CD4-positive, alpha-beta T cell treated with Interleukin-2 at 100 ng/mL for 4 hours (primary cell): ENCODE data around the gene HPSE.
"Not testable (repeated sequence)": the region's sequence is repeated elsewhere in the genome, so short reads cannot be mapped to it uniquely, and the experiment has no call there.

Source experiments
- DNase-seq: peaks from one replicate; pipeline ENCODE4 v3.0.0-alpha.2; 2020; ENCODE audit warnings: low spot score

The HPSE gene

DNA sequence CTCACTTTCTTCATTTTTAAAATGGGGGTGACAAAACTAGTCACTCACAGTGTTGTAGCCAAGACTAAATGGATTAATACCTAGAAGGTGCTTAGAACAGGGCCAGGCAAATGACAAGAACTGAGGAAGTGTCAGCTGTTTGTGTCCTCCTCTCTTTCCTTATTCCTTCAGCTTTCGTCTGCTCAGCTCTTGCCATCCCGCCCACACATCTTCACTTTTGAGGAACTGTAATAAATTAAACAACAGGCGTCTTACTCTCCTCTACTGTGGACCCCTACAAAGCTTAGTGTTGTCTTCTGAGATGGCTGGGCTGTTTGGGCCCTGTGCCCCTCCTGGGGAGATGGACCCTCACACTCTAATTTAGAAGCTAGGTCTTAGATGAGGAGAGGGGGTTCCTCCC lies 2.7 kb downstream of the HPSE start:
- DNase-seq, result no peak

- DNase-seq, result no peak
Observed at GRCh38 chr4:83329521-83330110, 5.0 kb downstream of the HPSE start.

DNA sequence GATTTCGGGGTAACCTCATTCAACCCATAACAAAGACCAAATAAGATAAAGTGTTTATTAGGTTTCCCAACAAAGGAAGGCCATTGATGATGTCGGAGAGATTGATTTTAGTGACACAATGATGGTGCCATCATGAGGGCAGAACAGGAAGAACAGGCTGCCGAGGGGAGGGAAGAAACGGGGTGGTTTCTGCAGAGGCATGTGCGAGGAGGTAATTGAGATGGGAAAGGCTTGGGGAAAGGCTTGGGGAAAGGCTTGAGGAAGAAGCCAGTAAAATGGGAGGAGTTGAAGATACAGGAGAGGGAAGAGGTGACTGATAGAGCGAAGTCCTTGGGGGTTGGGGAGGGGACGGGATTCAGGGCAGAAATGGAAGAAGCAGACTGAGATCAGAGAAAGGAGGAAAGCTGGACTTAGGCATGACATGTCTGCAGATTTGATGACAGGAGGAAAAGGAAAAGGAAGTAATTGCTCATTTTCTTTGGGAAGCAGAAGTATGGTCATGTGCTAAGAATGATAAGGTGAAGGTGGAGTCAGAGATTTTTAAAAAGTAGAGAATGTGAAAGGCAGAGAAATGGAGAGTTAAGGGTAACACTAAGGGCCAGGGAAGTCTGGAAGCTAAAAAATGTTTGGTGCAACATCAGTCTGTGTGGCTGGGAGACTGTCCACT lies 6.0 kb downstream of the HPSE start:
- DNase-seq, result no peak

GRCh38 chr4:83326546-83326945 lies 8.1 kb downstream of the HPSE start:
- DNase-seq, result no peak

DNA sequence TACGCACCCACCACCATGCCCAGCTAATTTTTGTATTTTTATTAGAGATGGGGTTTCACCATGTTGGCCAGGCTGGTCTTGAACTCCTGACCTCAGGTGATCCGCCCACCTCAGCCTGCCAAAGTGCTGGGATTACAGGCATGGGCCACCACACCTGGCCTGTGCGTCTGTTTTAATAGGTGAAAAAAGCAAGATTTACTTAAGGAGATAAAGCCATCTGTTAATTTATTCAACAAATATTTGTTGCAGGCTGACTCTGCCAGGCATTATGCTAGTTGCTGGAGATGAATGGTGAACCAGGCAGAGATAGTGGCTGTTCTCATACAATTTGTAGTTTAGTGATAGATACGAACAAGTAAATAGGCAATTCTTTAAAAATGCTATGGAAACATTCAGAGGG lies 9.3 kb downstream of the HPSE start:
- DNase-seq, result not testable (repeated sequence)

- DNase-seq, result no peak
Observed at GRCh38 chr4:83323136-83323535, 11.5 kb downstream of the HPSE start.

DNA sequence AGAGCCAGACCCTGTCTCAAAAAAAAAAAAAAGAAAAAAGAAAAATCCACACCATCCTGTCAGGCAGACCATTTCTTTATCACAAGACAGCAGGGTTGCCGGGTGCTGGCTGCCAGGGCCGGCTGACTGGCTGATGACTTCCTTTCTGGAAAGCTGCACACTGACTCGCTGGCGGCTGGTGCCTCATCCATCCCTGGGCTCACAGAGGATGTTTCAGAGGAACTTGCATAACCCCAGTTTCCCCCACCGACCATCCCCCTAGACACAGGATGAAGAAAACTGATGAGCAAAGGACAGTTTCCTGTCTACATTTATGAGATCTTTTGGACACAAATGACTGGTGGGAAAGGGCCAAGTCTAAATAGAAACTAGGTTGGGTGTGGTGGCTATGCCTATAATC lies 14.1 kb downstream of the HPSE start:
- no peak for DNase-seq

DNA sequence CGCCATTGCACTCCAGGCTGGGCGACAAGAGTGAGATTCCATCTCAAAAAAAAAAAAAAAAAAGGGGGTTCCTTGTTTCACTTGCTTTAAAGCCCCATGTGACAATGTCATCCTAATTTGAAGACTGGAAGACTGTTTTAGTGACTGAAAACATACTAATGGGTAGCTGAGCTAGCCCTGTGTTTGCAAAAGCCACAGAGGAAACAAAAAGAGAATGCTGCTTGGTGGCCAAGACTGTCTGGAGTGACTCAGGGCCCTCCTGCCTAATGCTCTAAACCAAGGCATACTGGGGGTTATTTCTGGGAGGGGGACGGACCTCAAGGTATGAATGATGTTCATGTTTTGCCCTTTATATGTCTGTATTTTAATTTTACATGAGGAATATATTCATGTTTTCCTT lies 16.0 kb downstream of the HPSE start:
- no peak for DNase-seq

DNA sequence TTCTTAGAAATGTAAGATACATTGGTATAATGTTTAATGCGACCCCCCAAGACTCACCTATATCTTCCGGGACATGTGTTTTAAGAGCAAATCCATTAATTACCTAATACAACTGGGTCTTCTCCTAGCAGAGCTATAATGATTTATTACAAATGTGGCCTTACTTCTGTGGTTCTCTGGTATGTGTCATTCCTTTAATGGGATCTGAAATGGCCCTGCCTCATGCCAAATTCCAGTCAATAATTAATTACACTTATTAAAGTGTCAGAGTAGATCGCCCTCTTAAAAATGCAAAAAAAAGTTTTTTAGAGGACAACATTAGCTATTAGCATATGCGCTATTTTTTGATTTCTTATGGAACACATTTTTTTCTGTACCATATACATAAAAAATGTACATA lies 17.0 kb downstream of the HPSE start:
- no peak for DNase-seq

DNA sequence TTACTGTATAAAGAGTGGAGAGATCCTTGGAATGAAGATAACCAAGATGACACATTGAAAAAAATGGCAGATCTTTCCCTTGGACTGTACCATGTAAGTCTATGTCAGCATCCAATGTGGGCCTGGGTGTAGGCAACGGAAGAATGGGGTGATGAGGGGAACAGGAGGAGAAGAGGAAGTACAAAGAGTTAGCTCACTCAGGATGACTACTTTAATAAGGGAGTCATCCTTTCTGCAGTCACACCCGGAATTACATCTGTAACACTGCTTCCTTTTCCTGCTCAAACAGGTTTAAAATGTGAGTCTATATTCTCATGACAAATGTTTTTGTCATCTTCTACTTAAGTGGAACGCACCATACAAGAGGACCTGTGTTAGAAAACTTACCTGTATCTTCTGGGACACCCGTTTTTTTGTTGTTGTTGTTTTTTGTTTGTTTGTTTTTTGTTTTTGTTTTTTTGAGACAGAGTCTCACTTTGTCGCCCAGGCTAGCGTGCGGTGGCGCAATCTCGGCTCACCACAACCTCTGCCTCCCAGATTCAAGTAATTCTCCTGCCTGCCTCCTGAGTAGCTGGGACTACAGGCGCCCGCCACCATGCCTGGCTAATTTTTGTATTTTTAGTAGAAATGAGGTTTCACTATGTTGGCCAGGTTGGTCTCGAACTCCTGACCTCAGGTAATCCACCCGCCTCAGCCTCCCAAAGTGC lies 18.0 kb downstream of the HPSE start:
- DNase-seq, result no peak

DNA sequence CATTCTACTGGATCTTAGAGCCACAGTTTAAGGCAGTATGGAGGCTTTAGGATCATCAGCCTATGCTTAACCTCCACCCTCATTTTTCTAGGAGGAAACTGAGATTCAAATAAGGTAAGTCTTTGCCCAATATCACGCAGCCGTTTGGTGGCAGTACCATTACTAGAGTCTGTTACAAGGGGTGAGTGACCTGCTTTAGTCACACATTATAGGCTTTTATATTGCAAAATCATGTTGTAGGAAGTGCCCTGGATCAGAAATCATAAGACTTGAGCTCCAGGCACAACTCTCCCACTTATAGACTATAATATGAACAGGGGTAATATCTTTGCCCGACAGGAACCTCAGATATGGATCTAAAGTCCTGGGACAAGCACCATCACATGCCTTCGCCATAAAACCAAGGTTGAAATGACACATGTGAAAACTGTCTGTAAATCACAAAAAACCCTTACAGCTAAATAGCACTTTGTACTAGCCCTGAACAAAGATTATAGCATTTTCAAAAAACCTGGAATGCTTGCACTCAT lies 19.2 kb downstream of the HPSE start:
- no peak for DNase-seq

GRCh38 chr4:83308672-83309071 lies 26.0 kb downstream of the HPSE start:
- DNase-seq, result no peak

GRCh38 chr4:83307920-83308319 lies 26.7 kb downstream of the HPSE start:
- no peak for DNase-seq

GRCh38 chr4:83305187-83305586 lies 29.5 kb downstream of the HPSE start:
- no peak for DNase-seq

- peak; percentile 16 for DNase-seq
Observed at GRCh38 chr4:83297548-83298260, 36.9 kb downstream of the HPSE start.

- no peak for DNase-seq
Observed at GRCh38 chr4:83293305-83294046, 41.2 kb downstream of the HPSE start.

DNA sequence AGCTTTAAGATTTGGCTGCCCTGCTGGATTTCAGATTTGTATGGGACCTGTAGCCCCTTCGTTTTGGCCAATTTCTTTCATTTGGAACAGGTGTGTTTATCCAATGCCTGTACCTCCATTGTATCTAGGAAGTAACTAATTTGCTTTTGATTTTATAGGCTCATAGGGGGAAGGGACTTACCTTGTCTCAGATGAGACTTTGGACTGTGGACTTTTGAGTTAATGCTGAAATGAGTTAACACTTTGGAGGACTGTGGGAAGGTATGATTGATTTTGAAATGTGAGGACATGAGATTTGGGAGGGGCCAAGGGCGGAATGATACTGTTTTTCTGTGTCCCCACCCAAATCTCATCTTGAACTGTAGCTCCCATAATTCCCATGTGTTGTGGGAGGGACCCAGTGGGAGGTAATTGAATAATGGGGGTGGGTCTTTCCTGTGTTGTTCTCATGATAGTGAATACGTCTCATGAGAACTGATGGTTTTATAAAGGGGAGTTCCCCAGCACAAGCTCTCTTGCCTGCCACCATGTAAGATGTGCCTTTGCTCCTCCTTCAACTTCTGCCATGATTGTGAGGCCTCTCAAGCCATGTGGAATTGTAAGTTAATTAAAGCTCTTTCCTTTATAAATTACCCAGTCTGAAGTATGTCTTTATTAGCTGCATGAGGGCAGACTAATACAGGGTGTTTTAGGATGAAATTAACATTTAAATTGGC lies 44.4 kb downstream of the HPSE start:
- DNase-seq, result not testable (repeated sequence)

GRCh38 chr4:83288381-83288780 lies 46.3 kb downstream of the HPSE start:
- not testable (repeated sequence) for DNase-seq

GRCh38 chr4:83285055-83285407 lies 49.6 kb downstream of the HPSE start:
- peak; percentile 45 for DNase-seq

GRCh38 chr4:83284193-83285054 lies 50.2 kb downstream of the HPSE start, which contains the start of gene COQ2:
Gene COQ2 (minus strand): TSS chr4:83284798. CDS start chr4:83284764, 34 bp downstream.
- DNase-seq, result peak; percentile 92
